ENCODE measurements around the gene NME7.

DNA sequence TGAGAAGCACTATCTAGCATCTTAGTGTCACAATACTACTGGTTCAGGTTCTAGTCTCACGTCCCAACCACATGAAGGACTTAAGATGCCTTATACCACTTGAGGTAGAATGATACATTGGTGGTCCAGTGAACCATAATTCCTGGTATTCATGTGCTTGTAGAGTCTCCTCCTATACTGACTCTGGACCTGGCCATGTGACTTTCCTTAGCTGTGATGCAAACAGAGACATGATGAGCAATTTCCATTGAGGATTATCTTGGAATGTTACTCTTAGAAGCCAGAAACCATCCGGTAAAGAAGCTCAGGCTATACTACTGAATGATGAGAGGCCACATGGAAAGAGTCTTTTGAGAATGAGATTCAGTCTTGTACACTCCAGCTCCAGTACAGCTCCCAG lies 105.7 kb downstream of the NME7 start:
- TF ChIP-seq, protein P1, sequence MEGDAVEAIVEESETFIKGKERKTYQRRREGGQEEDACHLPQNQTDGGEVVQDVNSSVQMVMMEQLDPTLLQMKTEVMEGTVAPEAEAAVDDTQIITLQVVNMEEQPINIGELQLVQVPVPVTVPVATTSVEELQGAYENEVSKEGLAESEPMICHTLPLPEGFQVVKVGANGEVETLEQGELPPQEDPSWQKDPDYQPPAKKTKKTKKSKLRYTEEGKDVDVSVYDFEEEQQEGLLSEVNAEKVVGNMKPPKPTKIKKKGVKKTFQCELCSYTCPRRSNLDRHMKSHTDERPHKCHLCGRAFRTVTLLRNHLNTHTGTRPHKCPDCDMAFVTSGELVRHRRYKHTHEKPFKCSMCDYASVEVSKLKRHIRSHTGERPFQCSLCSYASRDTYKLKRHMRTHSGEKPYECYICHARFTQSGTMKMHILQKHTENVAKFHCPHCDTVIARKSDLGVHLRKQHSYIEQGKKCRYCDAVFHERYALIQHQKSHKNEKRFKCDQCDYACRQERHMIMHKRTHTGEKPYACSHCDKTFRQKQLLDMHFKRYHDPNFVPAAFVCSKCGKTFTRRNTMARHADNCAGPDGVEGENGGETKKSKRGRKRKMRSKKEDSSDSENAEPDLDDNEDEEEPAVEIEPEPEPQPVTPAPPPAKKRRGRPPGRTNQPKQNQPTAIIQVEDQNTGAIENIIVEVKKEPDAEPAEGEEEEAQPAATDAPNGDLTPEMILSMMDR (IDR thresholded peaks at IDR 0.05; ENCODE audit: low read depth, low read length, missing input control) = no peak
- TF ChIP-seq, protein P2, sequence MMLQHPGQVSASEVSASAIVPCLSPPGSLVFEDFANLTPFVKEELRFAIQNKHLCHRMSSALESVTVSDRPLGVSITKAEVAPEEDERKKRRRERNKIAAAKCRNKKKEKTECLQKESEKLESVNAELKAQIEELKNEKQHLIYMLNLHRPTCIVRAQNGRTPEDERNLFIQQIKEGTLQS (IDR thresholded peaks at IDR 0.05) = no peak
- no peak for TF ChIP-seq TAF1 (conservative IDR thresholded peaks at IDR 0.05)

Data from liver (tissue), 3 donors.